Activated CD8-positive, alpha-beta memory T cell treated with anti-CD3 and anti-CD28 coated beads, Interleukin-2, amount 50 U/mL, for 24 hours (primary cell): ENCODE data around the gene NDOR1.
A peak's percentile ranks its signal among the peaks of the same experiment; 100 is the strongest.

Experiments
- DNase-seq: peaks from one replicate; pipeline ENCODE4 v3.0.0-alpha.2; 2020; ENCODE audit errors: extremely low read depth

NDOR1 gene

GRCh38 chr9:137205126-137206069, at the start of gene NDOR1, which contains the start of gene TMEM203:
Gene NDOR1 (plus strand): TSS chr9:137205700. CDS start chr9:137205778, 78 bp downstream.
Gene TMEM203 (minus strand): TSS chr9:137205648. CDS start chr9:137205414, 234 bp downstream.
- DNase-seq, result peak; percentile 93

GRCh38 chr9:137156567-137157375, 48.7 kb upstream of the NDOR1 start:
- no peak for DNase-seq

GRCh38 chr9:137157618-137158415, 47.7 kb upstream of the NDOR1 start:
- DNase-seq, result no peak

GRCh38 chr9:137158625-137159024, 46.9 kb upstream of the NDOR1 start:
- no peak for DNase-seq

- no peak for DNase-seq
These were observed 46.1 kb upstream of the NDOR1 start for GRCh38 chr9:137159105-137160053.

GRCh38 chr9:137160054-137160425, 45.5 kb upstream of the NDOR1 start:
- no peak for DNase-seq

- DNase-seq, result no peak
These were observed 44.6 kb upstream of the NDOR1 start for GRCh38 chr9:137160716-137161557.

- DNase-seq, result no peak
These were observed 43.7 kb upstream of the NDOR1 start for GRCh38 chr9:137161558-137162486.

- no peak for DNase-seq
These were observed 42.8 kb upstream of the NDOR1 start for GRCh38 chr9:137162505-137163364.

GRCh38 chr9:137163365-137163715, 42.2 kb upstream of the NDOR1 start:
- DNase-seq, result no peak

- no peak for DNase-seq
These were observed 41.7 kb upstream of the NDOR1 start for GRCh38 chr9:137163805-137164204.

GRCh38 chr9:137164370-137165249, 40.9 kb upstream of the NDOR1 start:
- no peak for DNase-seq

GRCh38 chr9:137165250-137165836, 40.2 kb upstream of the NDOR1 start:
- no peak for DNase-seq

GRCh38 chr9:137166380-137167229, 38.9 kb upstream of the NDOR1 start:
- no peak for DNase-seq

- DNase-seq, result no peak
These were observed 38.2 kb upstream of the NDOR1 start for GRCh38 chr9:137167277-137167746.
